Measurements from ENCODE around the gene SEBOX. TPM values are rescaled to one million over a fixed set of nuclear protein-coding genes. Genes with fewer than 3 reads are reported as not detected.

SEBOX gene
- total and polyA plus RNA-seq, 5 donors from 2014 or later: not detected

DNA sequence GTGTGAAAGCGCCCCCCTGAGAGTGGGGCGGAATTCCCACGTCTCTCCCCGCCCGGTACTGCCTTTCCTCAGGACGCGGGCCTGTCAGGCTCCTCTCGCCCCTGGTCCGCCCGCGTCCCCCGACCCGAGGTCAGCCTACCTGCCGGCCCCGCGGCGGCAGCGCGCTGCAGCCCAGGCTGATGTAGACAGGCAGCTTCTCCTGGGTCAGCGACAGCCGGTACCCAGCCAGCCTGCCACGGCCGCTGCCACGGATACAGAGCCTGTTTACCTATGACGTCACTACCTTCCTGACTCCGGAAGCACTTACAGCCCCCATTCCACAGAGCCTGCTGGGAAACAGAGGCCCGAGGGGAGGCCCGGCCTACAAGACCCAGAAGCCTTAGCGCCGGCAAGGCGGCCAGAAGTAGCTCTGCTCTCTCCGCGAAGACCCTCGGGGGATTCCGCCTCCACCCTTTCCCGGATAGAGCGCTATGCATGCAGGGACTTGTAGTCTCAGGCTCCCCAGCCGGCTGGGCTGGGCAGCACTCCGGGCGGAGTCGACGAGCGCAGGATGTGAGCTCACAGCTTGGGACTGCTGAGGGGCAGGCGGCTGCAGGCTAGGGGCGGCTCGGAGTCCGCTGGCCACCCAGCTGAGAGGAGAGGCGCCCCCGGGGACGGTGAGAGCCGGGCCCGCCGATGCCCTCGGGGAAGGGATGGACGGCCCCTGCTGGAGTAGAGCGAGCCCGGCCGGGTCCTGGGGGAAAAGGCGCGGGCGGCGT lies 29.6 kb downstream of the SEBOX start, which contains the start of the genes IFT20 and TNFAIP1:
IFT20 (minus strand) TSS at position 272 of the 758 bp plus-strand sequence. CDS start 3,487 bp downstream, outside the sequence.
TNFAIP1 (plus strand) TSS at position 561 of the 758 bp plus-strand sequence. CDS start 3,761 bp downstream, outside the sequence.
- H3K27me3 ChIP-seq (ENCODE audit: control insufficient read depth, insufficient read depth, low read length): no peaks in the 10 kb centered on the region
- H3K27ac Mint-ChIP-seq: peak within 1 kb of the TSS; percentile 84 to 97 (median 96)
- H3K27me3 Mint-ChIP-seq: no peaks in the 10 kb centered on the region
- H3K9me3 Mint-ChIP-seq: no peaks in the 10 kb centered on the region
- DNase-seq (peak; percentile 98 to 100 (median 99)), ATAC-seq (ENCODE audit: low read depth in 2 of 2) (peak; percentile 99)
- H3K4me3 ChIP-seq (ENCODE audit: low read depth, low read length): peak within 1 kb of the TSS; percentile 81
- H3K36me3 Mint-ChIP-seq: peaks cover 4% of the 10 kb centered on the region
- H3K27ac ChIP-seq (ENCODE audit: insufficient read depth, low read length, poor library complexity, severe bottlenecking): peak within 1 kb of the TSS; percentile 92
- H3K9me3 ChIP-seq (ENCODE audit: control insufficient read depth in 2 of 2, low read length in 2 of 2): no peaks in the 10 kb centered on the region
- H3K4me1 ChIP-seq (ENCODE audit: control insufficient read depth, insufficient read depth, low read length, poor library complexity, severe bottlenecking): peaks cover 26% of the 10 kb centered on the region
- peak within 1 kb of the TSS; percentile 95 to 98 (median 97) for H3K4me3 Mint-ChIP-seq
- H3K4me1 Mint-ChIP-seq: peaks cover 4 to 56% (median 44%) of the 10 kb centered on the region in 4 donors
- peaks cover 17% of the 10 kb centered on the region for H3K36me3 ChIP-seq (ENCODE audit: control insufficient read depth, insufficient read depth, low read length)

GRCh38 chr17:28334666-28335200 lies 30.3 kb downstream of the SEBOX start:
- Mint-ChIP-seq H3K9me3 (no peaks in the 10 kb centered on the region), H3K4me3 (peak overlapping the region; percentile 95 to 98 (median 97)), H3K27ac (peak overlapping the region; percentile 84 to 97 (median 96)), H3K36me3 (peaks cover 4% of the 10 kb centered on the region), H3K4me1 (peaks cover 4 to 56% (median 43%) of the 10 kb centered on the region in 4 donors), H3K27me3 (no peaks in the 10 kb centered on the region)
- peak overlapping the region; percentile 92 for H3K27ac ChIP-seq (ENCODE audit: insufficient read depth, low read length, poor library complexity, severe bottlenecking)
- ATAC-seq (ENCODE audit: low read depth in 2 of 2) (no peak), DNase-seq (no peak)
- peaks cover 15% of the 10 kb centered on the region for H3K36me3 ChIP-seq (ENCODE audit: control insufficient read depth, insufficient read depth, low read length)
- no peaks in the 10 kb centered on the region for H3K9me3 ChIP-seq (ENCODE audit: control insufficient read depth in 2 of 2, low read length in 2 of 2)
- H3K27me3 ChIP-seq (ENCODE audit: control insufficient read depth, insufficient read depth, low read length): no peaks in the 10 kb centered on the region
- H3K4me3 ChIP-seq (ENCODE audit: low read depth, low read length): peak overlapping the region; percentile 63
- peaks cover 26% of the 10 kb centered on the region for H3K4me1 ChIP-seq (ENCODE audit: control insufficient read depth, insufficient read depth, low read length, poor library complexity, severe bottlenecking)

DNA sequence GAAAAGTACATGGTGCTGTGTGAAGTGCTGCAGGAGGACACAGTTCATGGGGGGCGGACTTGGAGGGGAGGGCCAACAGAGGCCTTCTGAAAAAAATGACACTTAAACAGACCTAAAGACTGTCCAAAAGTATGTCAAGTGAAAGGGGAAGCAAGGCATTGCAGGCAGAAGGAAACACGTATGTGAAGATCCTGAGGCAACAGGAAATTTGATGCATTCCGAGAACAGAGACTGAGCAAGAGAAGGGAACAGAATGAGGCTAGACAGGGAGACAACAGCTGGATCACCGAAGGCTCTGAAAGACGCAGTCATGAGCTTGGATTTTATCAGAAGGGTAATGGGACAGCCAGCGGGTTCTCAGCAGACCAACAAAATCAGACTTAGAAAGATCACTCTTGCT lies 30.8 kb downstream of the SEBOX start:
- H3K27ac ChIP-seq (ENCODE audit: insufficient read depth, low read length, poor library complexity, severe bottlenecking): peak overlapping the region; percentile 92
- H3K4me3 ChIP-seq (ENCODE audit: low read depth, low read length): peak overlapping the region; percentile 63
- H3K36me3 ChIP-seq (ENCODE audit: control insufficient read depth, insufficient read depth, low read length): peaks cover 18% of the 10 kb centered on the region
- Mint-ChIP-seq H3K36me3 (peaks cover 4% of the 10 kb centered on the region), H3K27ac (peak overlapping the region in 2 of 3 donors; percentile 96 to 97), H3K9me3 (no peaks in the 10 kb centered on the region), H3K4me1 (peaks cover 4 to 55% (median 43%) of the 10 kb centered on the region in 4 donors), H3K4me3 (peak overlapping the region; percentile 95 to 98 (median 97)), H3K27me3 (no peaks in the 10 kb centered on the region)
- H3K9me3 ChIP-seq (ENCODE audit: control insufficient read depth in 2 of 2, low read length in 2 of 2): no peaks in the 10 kb centered on the region
- ATAC-seq (ENCODE audit: low read depth in 2 of 2) (no peak), DNase-seq (no peak)
- H3K27me3 ChIP-seq (ENCODE audit: control insufficient read depth, insufficient read depth, low read length): no peaks in the 10 kb centered on the region
- peaks cover 26% of the 10 kb centered on the region for H3K4me1 ChIP-seq (ENCODE audit: control insufficient read depth, insufficient read depth, low read length, poor library complexity, severe bottlenecking)

DNA sequence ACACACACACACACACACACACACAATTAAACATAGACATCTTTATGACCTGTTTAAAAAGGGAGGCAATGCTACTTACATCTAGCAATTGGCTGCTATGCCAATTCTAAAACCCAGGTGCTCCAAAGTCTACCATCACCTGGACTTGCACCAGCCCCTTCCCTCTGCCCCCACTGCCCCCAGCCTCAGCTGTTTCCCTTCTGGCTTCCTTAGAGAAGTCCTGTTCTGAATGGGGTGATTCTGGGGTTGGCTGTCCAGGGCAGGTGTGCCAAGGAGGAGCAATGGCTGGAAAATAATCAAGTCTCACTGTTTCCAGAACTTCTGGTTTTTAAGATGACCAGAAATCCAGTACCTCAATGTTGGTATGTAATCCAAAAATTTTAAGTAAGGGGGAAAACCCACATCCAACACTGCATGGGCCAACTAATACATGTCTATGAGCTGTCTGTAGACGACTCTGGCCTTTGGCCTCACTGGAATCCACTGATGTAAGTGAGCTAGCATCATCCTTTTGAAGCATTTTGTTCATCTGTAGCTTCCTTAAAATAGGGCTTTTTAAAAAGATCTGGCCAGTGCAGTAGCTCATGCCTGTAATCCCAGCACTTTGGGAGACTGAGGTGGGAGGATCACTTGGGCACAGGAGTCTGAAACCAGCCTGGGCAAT lies 31.8 kb downstream of the SEBOX start:
- H3K36me3 ChIP-seq (ENCODE audit: control insufficient read depth, insufficient read depth, low read length): peaks cover 28% of the 10 kb centered on the region
- Mint-ChIP-seq H3K36me3 (peaks cover 13% of the 10 kb centered on the region), H3K27me3 (no peaks in the 10 kb centered on the region), H3K4me3 (peak overlapping the region; percentile 69 to 98 (median 88)), H3K27ac (peak overlapping the region in 1 of 3 donors; percentile 96), H3K4me1 (peaks cover 4 to 49% (median 38%) of the 10 kb centered on the region in 4 donors), H3K9me3 (no peaks in the 10 kb centered on the region)
- ATAC-seq (ENCODE audit: low read depth in 2 of 2): no peak
- no peak overlapping the region for H3K4me3 ChIP-seq (ENCODE audit: low read depth, low read length)
- H3K27me3 ChIP-seq (ENCODE audit: control insufficient read depth, insufficient read depth, low read length): no peaks in the 10 kb centered on the region
- no peak overlapping the region for H3K27ac ChIP-seq (ENCODE audit: insufficient read depth, low read length, poor library complexity, severe bottlenecking)
- no peak for DNase-seq
- H3K9me3 ChIP-seq (ENCODE audit: control insufficient read depth in 2 of 2, low read length in 2 of 2): no peaks in the 10 kb centered on the region
- peaks cover 26% of the 10 kb centered on the region for H3K4me1 ChIP-seq (ENCODE audit: control insufficient read depth, insufficient read depth, low read length, poor library complexity, severe bottlenecking)

GRCh38 chr17:28331891-28332420 lies 33.0 kb downstream of the SEBOX start:
- DNase-seq (no peak), ATAC-seq (ENCODE audit: low read depth in 2 of 2) (no peak)
- no peaks in the 10 kb centered on the region for H3K9me3 ChIP-seq (ENCODE audit: control insufficient read depth in 2 of 2, low read length in 2 of 2)
- peak overlapping the region in 2 of 3 donors; percentile 3 to 60 for H3K27ac Mint-ChIP-seq
- H3K4me1 ChIP-seq (ENCODE audit: control insufficient read depth, insufficient read depth, low read length, poor library complexity, severe bottlenecking): peaks cover 25% of the 10 kb centered on the region
- peaks cover 4 to 37% (median 28%) of the 10 kb centered on the region in 4 donors for H3K4me1 Mint-ChIP-seq
- H3K36me3 Mint-ChIP-seq: peaks cover 19% of the 10 kb centered on the region
- no peak overlapping the region for H3K4me3 ChIP-seq (ENCODE audit: low read depth, low read length)
- no peaks in the 10 kb centered on the region for H3K27me3 Mint-ChIP-seq
- peak overlapping the region in 1 of 4 donors; percentile 67 for H3K4me3 Mint-ChIP-seq
- no peaks in the 10 kb centered on the region for H3K27me3 ChIP-seq (ENCODE audit: control insufficient read depth, insufficient read depth, low read length)
- H3K36me3 ChIP-seq (ENCODE audit: control insufficient read depth, insufficient read depth, low read length): peaks cover 36% of the 10 kb centered on the region
- no peaks in the 10 kb centered on the region for H3K9me3 Mint-ChIP-seq
- H3K27ac ChIP-seq (ENCODE audit: insufficient read depth, low read length, poor library complexity, severe bottlenecking): no peak overlapping the region

DNA sequence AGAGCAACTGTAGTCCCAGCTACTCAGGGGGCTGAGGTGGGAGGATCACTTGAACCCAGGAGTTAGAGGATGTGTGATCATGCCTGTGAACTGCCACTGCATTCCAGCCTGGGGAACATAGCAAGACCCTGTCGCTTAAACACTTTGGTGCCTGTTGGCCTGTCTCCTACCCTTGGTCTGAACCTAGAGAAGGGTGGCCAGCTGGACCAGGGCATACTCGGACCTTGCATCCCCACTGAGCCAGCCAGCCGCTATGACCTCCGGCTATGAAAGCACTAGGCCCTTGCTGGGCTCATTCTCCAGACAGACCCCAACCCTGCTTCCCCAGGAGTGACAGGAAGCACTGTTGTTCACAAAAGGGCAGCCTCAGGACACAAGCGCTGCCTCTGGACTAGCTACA lies 34.3 kb downstream of the SEBOX start:
- Mint-ChIP-seq H3K27me3 (no peaks in the 10 kb centered on the region), H3K4me1 (peaks cover 4 to 26% (median 18%) of the 10 kb centered on the region in 4 donors), H3K9me3 (no peaks in the 10 kb centered on the region), H3K4me3 (peak overlapping the region in 2 of 4 donors; percentile 47 to 64), H3K27ac (peak overlapping the region in 1 of 3 donors; percentile 20), H3K36me3 (peaks cover 23% of the 10 kb centered on the region)
- no peak for ATAC-seq (ENCODE audit: low read depth in 2 of 2)
- Histone ChIP-seq H3K36me3 (ENCODE audit: control insufficient read depth, insufficient read depth, low read length) (peaks cover 36% of the 10 kb centered on the region), H3K4me3 (ENCODE audit: low read depth, low read length) (no peak overlapping the region), H3K4me1 (ENCODE audit: control insufficient read depth, insufficient read depth, low read length, poor library complexity, severe bottlenecking) (peaks cover 12% of the 10 kb centered on the region), H3K9me3 (ENCODE audit: control insufficient read depth in 2 of 2, low read length in 2 of 2) (no peaks in the 10 kb centered on the region), H3K27ac (ENCODE audit: insufficient read depth, low read length, poor library complexity, severe bottlenecking) (no peak overlapping the region), H3K27me3 (ENCODE audit: control insufficient read depth, insufficient read depth, low read length) (no peaks in the 10 kb centered on the region)
- no peak for DNase-seq

GRCh38 chr17:28328325-28328724 lies 36.7 kb downstream of the SEBOX start:
- Histone ChIP-seq H3K4me1 (ENCODE audit: control insufficient read depth, insufficient read depth, low read length, poor library complexity, severe bottlenecking) (no peaks in the 10 kb centered on the region), H3K36me3 (ENCODE audit: control insufficient read depth, insufficient read depth, low read length) (peaks cover 36% of the 10 kb centered on the region), H3K27ac (ENCODE audit: insufficient read depth, low read length, poor library complexity, severe bottlenecking) (no peak overlapping the region), H3K27me3 (ENCODE audit: control insufficient read depth, insufficient read depth, low read length) (no peaks in the 10 kb centered on the region), H3K9me3 (ENCODE audit: control insufficient read depth in 2 of 2, low read length in 2 of 2) (no peaks in the 10 kb centered on the region), H3K4me3 (ENCODE audit: low read depth, low read length) (no peak overlapping the region)
- no peaks in the 10 kb centered on the region for H3K9me3 Mint-ChIP-seq
- H3K27ac Mint-ChIP-seq: peak overlapping the region in 1 of 3 donors; percentile 15
- H3K4me3 Mint-ChIP-seq: no peak overlapping the region
- peaks cover 0 to 6% (median 1%) of the 10 kb centered on the region in 4 donors for H3K4me1 Mint-ChIP-seq
- H3K36me3 Mint-ChIP-seq: peaks cover 23% of the 10 kb centered on the region
- ATAC-seq (ENCODE audit: low read depth in 2 of 2) (no peak), DNase-seq (no peak)
- no peaks in the 10 kb centered on the region for H3K27me3 Mint-ChIP-seq

Measured in CD4-positive, CD25-positive, alpha-beta regulatory T cell (primary cell).